Measurements from ENCODE around the gene SYNDIG1.
"Not testable (repeated sequence)": the region's sequence is repeated elsewhere in the genome, so short reads cannot be mapped to it uniquely, and the experiment has no call there.

SYNDIG1 gene

GRCh38 chr20:24616258-24617079, 147.0 kb downstream of the SYNDIG1 start:
- no peak for DNase-seq

- DNase-seq: no peak
Measured at GRCh38 chr20:24617080-24617432, 147.6 kb downstream of the SYNDIG1 start.

- no peak for DNase-seq
Measured at GRCh38 chr20:24617757-24618450, 148.5 kb downstream of the SYNDIG1 start.

- DNase-seq: no peak
Measured at GRCh38 chr20:24618739-24619138, 149.3 kb downstream of the SYNDIG1 start.

GRCh38 chr20:24619212-24619611, 149.8 kb downstream of the SYNDIG1 start:
- no peak for DNase-seq

GRCh38 chr20:24620937-24621519, 151.6 kb downstream of the SYNDIG1 start:
- no peak for DNase-seq

- DNase-seq: no peak
Measured at GRCh38 chr20:24622856-24623255, 153.4 kb downstream of the SYNDIG1 start.

- not testable (repeated sequence) for DNase-seq
Measured at GRCh38 chr20:24626141-24626540, 156.7 kb downstream of the SYNDIG1 start.

- DNase-seq: no peak
Measured at GRCh38 chr20:24627291-24627690, 157.9 kb downstream of the SYNDIG1 start.

GRCh38 chr20:24627926-24628325, 158.5 kb downstream of the SYNDIG1 start:
- no peak for DNase-seq

GRCh38 chr20:24628985-24629384, 159.6 kb downstream of the SYNDIG1 start:
- DNase-seq: no peak

GRCh38 chr20:24629668-24630067, 160.2 kb downstream of the SYNDIG1 start:
- DNase-seq: no peak

GRCh38 chr20:24630486-24631172, 161.2 kb downstream of the SYNDIG1 start:
- no peak for DNase-seq

- no peak for DNase-seq
Measured at GRCh38 chr20:24631173-24631505, 161.7 kb downstream of the SYNDIG1 start.

GRCh38 chr20:24632581-24632980, 163.2 kb downstream of the SYNDIG1 start:
- no peak for DNase-seq

- DNase-seq: no peak
Measured at GRCh38 chr20:24633026-24633425, 163.6 kb downstream of the SYNDIG1 start.

GRCh38 chr20:24633521-24633920, 164.1 kb downstream of the SYNDIG1 start:
- DNase-seq: no peak

GRCh38 chr20:24634855-24635254, 165.4 kb downstream of the SYNDIG1 start:
- DNase-seq: no peak

- no peak for DNase-seq
Measured at GRCh38 chr20:24636626-24637025, 167.2 kb downstream of the SYNDIG1 start.

- no peak for DNase-seq
Measured at GRCh38 chr20:24637087-24637486, 167.7 kb downstream of the SYNDIG1 start.

- DNase-seq: no peak
Measured at GRCh38 chr20:24637941-24638340, 168.5 kb downstream of the SYNDIG1 start.

- DNase-seq: no peak
Measured at GRCh38 chr20:24638591-24639548, 169.4 kb downstream of the SYNDIG1 start.

Measured in central memory CD4-positive, alpha-beta T cell (primary cell).